Prostate gland (tissue), 2 donors: ENCODE data around the gene PLXNB2.

ENCODE experiments used
- POLR2A ChIP-seq: fragments of 450-650 bp; IDR thresholded peaks from one replicate; pipeline ENCODE4 v1.6.1; 2016; ENCODE audit warnings: antibody characterized with exemption, mild to moderate bottlenecking
- POLR2AphosphoS5 ChIP-seq: sonication (generic); formaldehyde crosslinking; IDR thresholded peaks from one replicate; pipeline ENCODE4 v1.6.1; 2017; ENCODE audit warnings: antibody characterized with exemption
- TF ChIP-seq, protein P1 (sequence below), 4 experiments: fragments of 200-600 bp in 2 of 4; fragments of 450-650 bp in 2 of 4; sonication (generic) in 2 of 4; IDR thresholded peaks; 1 replicate in 3 of 4; 2 replicates in 1 of 4; pipeline ENCODE4 v1.5.1; 2016 to 2019; ENCODE audit warnings: antibody characterized with exemption in 4 of 4, mild to moderate bottlenecking in 2 of 4, moderate library complexity in 2 of 4

DNA sequence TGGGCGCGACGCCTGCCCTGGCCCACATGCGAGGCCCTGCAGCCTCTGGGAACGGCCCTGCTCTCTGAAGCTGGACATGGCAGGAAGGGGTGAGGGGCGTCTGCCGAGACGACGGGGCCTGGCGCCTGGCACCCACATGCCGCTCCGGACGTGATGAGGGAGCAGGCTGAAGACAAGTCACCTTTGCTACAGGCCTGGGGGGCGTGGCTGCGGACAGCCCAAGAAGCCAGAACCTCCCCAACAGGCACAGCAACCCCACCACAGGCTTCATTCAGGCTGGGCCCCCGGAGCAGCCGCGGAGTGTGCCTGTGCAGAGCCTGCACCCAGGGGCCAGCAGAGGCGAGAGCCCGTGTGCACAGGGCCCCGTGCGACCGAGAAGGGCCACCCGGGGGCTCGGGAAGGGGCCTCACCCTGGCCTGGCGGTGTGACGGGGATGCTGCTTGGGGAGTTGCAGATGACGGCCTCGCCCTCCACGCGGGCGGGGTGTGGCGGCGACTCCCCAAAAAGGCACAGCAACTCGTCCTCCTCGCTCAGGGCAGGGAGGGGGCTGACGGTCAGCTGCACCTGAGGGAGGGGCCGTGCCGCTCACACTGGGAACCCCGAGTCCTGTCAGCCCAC is 20.6 kb downstream of the PLXNB2 start:
- TF ChIP-seq POLR2A: no peak
- TF ChIP-seq POLR2AphosphoS5: no peak
- TF ChIP-seq, protein P1, sequence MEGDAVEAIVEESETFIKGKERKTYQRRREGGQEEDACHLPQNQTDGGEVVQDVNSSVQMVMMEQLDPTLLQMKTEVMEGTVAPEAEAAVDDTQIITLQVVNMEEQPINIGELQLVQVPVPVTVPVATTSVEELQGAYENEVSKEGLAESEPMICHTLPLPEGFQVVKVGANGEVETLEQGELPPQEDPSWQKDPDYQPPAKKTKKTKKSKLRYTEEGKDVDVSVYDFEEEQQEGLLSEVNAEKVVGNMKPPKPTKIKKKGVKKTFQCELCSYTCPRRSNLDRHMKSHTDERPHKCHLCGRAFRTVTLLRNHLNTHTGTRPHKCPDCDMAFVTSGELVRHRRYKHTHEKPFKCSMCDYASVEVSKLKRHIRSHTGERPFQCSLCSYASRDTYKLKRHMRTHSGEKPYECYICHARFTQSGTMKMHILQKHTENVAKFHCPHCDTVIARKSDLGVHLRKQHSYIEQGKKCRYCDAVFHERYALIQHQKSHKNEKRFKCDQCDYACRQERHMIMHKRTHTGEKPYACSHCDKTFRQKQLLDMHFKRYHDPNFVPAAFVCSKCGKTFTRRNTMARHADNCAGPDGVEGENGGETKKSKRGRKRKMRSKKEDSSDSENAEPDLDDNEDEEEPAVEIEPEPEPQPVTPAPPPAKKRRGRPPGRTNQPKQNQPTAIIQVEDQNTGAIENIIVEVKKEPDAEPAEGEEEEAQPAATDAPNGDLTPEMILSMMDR (IDR thresholded peaks at IDR 0.05): no peak
